MCF 10A (cell line): ENCODE data around the gene CST9. TPM values are rescaled to one million over a fixed set of nuclear protein-coding genes. Genes with fewer than 3 reads are reported as not detected.

Experiments used
- BruUV-seq: library from RNA; stranded (reverse); fragments of 400-500 nt; replicated peaks from 2 replicates; lab custom pipeline; 2021; lab: Mats Ljungman, UMichigan
- CTCF ChIA-PET: fragments of 300-600 bp; sonication (Branson Sonifier 250); formaldehyde crosslinking; extraction: SDS; loops from one replicate; lab custom pipeline; 2021; ENCODE audit warnings: antibody characterized with exemption, inconsistent platforms; lab: Yijun Ruan, JAX
- POLR2A ChIA-PET: fragments of 300-600, 350-650 bp; sonication (Branson Sonifier 250); formaldehyde crosslinking; extraction: SDS; loops from one replicate; lab custom pipeline; 2020; ENCODE audit warnings: antibody characterized with exemption, inconsistent platforms; lab: Yijun Ruan, JAX
- DNase-seq: peaks from one replicate; pipeline ENCODE4 v3.0.0-alpha.2; 2018; ENCODE audit not compliant: unreplicated experiment
- H3K27ac Mint-ChIP-seq: one replicate; pipeline ENCODE4 v1.8.0; 2022; ENCODE audit warnings: mild to moderate bottlenecking, low read depth, mixed read lengths; ENCODE audit not compliant: unreplicated experiment
- H3K27me3 Mint-ChIP-seq: one replicate; pipeline ENCODE4 v1.8.0; 2022; ENCODE audit warnings: mixed read lengths; ENCODE audit not compliant: insufficient read depth, unreplicated experiment
- H3K36me3 Mint-ChIP-seq: one replicate; pipeline ENCODE4 v1.8.0; 2022; ENCODE audit warnings: mild to moderate bottlenecking, moderate library complexity, mixed read lengths; ENCODE audit not compliant: insufficient read depth, unreplicated experiment
- H3K4me1 Mint-ChIP-seq: one replicate; pipeline ENCODE4 v1.8.0; 2022; ENCODE audit warnings: mixed read lengths; ENCODE audit not compliant: insufficient read depth, unreplicated experiment
- H3K4me3 Mint-ChIP-seq: one replicate; pipeline ENCODE4 v1.8.0; 2022; ENCODE audit warnings: mild to moderate bottlenecking, moderate library complexity, mixed read lengths; ENCODE audit not compliant: unreplicated experiment
- H3K9me3 Mint-ChIP-seq: one replicate; pipeline ENCODE4 v1.8.0; 2022; ENCODE audit warnings: mixed read lengths; ENCODE audit not compliant: unreplicated experiment
- intact Hi-C: fragments of 100-400 bp; cut with micrococcal nuclease; formaldehyde crosslinking; loops from 2 replicates; pipeline ENCODE4 v1.14.1; 2022
- total RNA-seq: library from RNA; stranded (reverse); gene quantifications from 2 replicates; pipeline ENCODE4 v1.2.3, GENCODE V29; 2022
- TF ChIP-seq, protein P1 (sequence below): fragments of 200-600 bp; IDR thresholded peaks from one replicate; pipeline ENCODE4 v1.8.0; 2022; ENCODE audit warnings: antibody characterized with exemption, mild to moderate bottlenecking; ENCODE audit not compliant: unreplicated experiment

CST9 gene
- total RNA-seq, 1 experiment from 2014 or later: not detected

DNA sequence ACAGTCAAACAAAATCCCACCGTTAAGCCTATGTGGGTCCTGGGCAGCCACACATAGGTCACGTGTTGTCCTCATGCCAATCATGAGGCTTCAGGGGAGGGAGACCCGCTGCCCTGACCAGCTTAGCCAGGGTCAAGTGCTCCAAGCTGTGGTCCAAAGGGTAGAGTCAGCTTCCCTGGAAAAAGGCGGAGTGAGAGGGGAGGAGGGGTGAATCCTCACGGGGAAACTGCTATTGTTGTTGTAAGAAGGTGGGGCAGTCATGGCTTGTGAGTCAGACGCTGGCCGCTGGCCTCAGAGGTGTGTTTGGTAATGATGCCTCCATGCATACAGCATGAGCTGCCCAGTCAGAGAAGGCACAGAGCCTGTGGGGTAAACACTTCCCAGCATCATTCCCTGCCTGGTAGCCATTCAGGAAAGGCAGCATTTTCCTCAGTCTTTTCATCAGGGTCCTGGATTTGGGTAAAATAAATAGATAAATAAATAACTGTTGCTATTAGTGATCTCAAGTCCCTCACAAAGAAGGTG is 23.4 kb upstream of the CST9 start:
- intact Hi-C loops: loop anchor here (1.0 to 5.0 kb wide), 3 partner anchors 8 to 1252 kb away; partner anchors contain the start of gene CST3
- peaks cover 27% of the 10 kb centered on the region for H3K36me3 Mint-ChIP-seq
- ChIA-PET POLR2A (interaction anchor here (0.8 to 6.5 kb wide), 17 partner anchors 8 to 1247 kb away, joined by 3 to 89 read pairs (median 5); partner anchors contain the start of genes CST3, GZF1, NAPB and NXT1), CTCF (interaction anchor here (1.4 kb wide), 1 partner anchor 187 kb away, joined by 9 read pairs; no protein-coding TSS in a partner anchor)
- peaks cover 7% of the 10 kb centered on the region for H3K9me3 Mint-ChIP-seq
- TF ChIP-seq, protein P1, sequence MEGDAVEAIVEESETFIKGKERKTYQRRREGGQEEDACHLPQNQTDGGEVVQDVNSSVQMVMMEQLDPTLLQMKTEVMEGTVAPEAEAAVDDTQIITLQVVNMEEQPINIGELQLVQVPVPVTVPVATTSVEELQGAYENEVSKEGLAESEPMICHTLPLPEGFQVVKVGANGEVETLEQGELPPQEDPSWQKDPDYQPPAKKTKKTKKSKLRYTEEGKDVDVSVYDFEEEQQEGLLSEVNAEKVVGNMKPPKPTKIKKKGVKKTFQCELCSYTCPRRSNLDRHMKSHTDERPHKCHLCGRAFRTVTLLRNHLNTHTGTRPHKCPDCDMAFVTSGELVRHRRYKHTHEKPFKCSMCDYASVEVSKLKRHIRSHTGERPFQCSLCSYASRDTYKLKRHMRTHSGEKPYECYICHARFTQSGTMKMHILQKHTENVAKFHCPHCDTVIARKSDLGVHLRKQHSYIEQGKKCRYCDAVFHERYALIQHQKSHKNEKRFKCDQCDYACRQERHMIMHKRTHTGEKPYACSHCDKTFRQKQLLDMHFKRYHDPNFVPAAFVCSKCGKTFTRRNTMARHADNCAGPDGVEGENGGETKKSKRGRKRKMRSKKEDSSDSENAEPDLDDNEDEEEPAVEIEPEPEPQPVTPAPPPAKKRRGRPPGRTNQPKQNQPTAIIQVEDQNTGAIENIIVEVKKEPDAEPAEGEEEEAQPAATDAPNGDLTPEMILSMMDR: no peak
- no peak overlapping the region for H3K4me3 Mint-ChIP-seq
- no TSS peak for BruUV-seq
- no peaks in the 10 kb centered on the region for H3K27me3 Mint-ChIP-seq
- peak overlapping the region; percentile 92 for H3K27ac Mint-ChIP-seq
- peak; percentile 96 for DNase-seq
- peaks cover 37% of the 10 kb centered on the region for H3K4me1 Mint-ChIP-seq

DNA sequence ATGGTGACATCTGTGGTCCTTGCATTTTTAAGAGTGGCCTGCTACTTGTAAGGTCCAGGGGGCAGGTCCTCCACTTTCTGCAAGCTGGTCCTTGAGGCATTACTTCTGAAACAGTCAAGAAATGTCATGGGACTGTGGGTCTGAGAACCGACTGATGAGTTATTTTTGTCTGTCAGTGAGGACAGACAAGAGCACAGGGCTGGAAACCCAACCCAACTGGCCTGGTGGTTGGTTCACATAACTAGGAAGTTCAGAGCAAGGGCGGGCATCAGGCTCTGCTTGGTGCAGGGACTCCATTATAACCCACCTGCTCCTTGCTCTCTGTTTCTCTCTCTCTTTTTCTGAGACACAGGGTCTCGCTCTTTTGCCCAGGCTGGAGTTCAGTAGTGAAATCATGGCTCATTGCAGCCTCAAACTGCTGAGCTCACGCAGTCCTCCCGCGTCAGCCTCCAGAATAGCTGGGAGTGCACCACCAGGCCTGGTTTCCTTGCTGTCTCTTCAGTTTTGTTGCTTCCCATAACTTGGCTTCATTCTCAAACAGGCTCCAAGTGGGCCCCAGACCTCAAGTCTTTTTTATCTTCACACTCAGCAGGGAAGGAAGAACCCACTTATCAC is 22.8 kb upstream of the CST9 start:
- intact Hi-C loops: loop anchor here (1.0 to 5.0 kb wide), 3 partner anchors 9 to 1251 kb away; partner anchors contain the start of gene CST3
- no peak for DNase-seq
- CTCF ChIA-PET: interaction anchor here (2.0 kb wide), 1 partner anchor 22 kb away, joined by 8 read pairs; no protein-coding TSS in a partner anchor
- TF ChIP-seq, protein P1: no peak
- Mint-ChIP-seq H3K27me3 (no peaks in the 10 kb centered on the region), H3K4me1 (peaks cover 43% of the 10 kb centered on the region), H3K36me3 (peaks cover 25% of the 10 kb centered on the region), H3K4me3 (no peak overlapping the region), H3K27ac (peak overlapping the region; percentile 92), H3K9me3 (peaks cover 7% of the 10 kb centered on the region)
- BruUV-seq: no TSS peak
- POLR2A ChIA-PET: interaction anchor here (0.9 to 6.5 kb wide), 15 partner anchors 9 to 469 kb away, joined by 3 to 89 read pairs (median 6); partner anchors contain the start of genes CST3, GZF1, NAPB and NXT1

DNA sequence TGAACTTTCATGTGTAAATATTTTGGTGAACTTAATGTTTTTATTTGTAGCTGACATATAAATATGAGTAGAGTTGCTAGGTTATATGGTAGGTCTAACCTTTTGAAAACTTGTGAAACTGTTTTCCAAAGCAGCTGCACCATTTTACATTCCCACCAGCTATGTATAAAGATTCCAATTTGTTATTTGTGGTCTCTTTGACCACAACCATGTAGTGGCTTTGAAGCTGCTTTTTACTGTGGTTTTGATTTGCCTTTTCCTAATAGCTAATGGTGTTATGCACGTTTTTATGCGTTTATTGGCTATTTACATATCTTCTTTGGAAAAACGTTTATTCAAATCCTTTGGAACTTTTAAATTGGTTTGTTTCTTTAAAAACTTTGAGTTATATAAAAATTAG is 21.8 kb upstream of the CST9 start:
- POLR2A ChIA-PET: interaction anchor here (0.6 to 6.5 kb wide), 4 partner anchors 10 to 495 kb away, joined by 3 to 89 read pairs (median 26); partner anchors contain the start of genes CST3 and NAPB

More for the DNA sequence above, 21.8 kb upstream of the CST9 start:
- BruUV-seq: no TSS peak
- DNase-seq: no peak
- Mint-ChIP-seq H3K27ac (peak overlapping the region; percentile 92), H3K27me3 (no peaks in the 10 kb centered on the region), H3K36me3 (peaks cover 19% of the 10 kb centered on the region), H3K9me3 (peaks cover 7% of the 10 kb centered on the region), H3K4me1 (peaks cover 51% of the 10 kb centered on the region), H3K4me3 (no peak overlapping the region)
- TF ChIP-seq, protein P1: no peak
- intact Hi-C loops: loop anchor here (5.0 kb wide), 2 partner anchors 270 to 1250 kb away; no protein-coding TSS in a partner anchor
- CTCF ChIA-PET: interaction anchor here (0.7 to 2.0 kb wide), 4 partner anchors 21 to 155 kb away, joined by 3 to 8 read pairs (median 3); no protein-coding TSS in a partner anchor
